AG09309 (cell line): ENCODE results near the gene FBXL4.
A peak's percentile ranks its signal among the peaks of the same experiment; 100 is the strongest.

Source experiments
- DNase-seq: peaks from one replicate; pipeline ENCODE4 v3.0.0-alpha.2; 2010; ENCODE audit warnings: low read depth
- H3K4me3 ChIP-seq: 2 replicates; pipeline ENCODE4 v1.5.1; 2011; ENCODE audit warnings: mild to moderate bottlenecking, low read depth, low read length, moderate library complexity; ENCODE audit not compliant: control insufficient read depth
- CTCF ChIP-seq: IDR thresholded peaks from 2 replicates; pipeline ENCODE4 v1.5.1; 2011; ENCODE audit warnings: mild to moderate bottlenecking, low read depth, low read length, inconsistent platforms; ENCODE audit not compliant: insufficient read depth, control insufficient read depth; ENCODE audit errors: missing control alignments

Gene FBXL4

GRCh38 chr6:98838032-98838431, 109.7 kb downstream of the FBXL4 start:
- DNase-seq: no peak

DNA sequence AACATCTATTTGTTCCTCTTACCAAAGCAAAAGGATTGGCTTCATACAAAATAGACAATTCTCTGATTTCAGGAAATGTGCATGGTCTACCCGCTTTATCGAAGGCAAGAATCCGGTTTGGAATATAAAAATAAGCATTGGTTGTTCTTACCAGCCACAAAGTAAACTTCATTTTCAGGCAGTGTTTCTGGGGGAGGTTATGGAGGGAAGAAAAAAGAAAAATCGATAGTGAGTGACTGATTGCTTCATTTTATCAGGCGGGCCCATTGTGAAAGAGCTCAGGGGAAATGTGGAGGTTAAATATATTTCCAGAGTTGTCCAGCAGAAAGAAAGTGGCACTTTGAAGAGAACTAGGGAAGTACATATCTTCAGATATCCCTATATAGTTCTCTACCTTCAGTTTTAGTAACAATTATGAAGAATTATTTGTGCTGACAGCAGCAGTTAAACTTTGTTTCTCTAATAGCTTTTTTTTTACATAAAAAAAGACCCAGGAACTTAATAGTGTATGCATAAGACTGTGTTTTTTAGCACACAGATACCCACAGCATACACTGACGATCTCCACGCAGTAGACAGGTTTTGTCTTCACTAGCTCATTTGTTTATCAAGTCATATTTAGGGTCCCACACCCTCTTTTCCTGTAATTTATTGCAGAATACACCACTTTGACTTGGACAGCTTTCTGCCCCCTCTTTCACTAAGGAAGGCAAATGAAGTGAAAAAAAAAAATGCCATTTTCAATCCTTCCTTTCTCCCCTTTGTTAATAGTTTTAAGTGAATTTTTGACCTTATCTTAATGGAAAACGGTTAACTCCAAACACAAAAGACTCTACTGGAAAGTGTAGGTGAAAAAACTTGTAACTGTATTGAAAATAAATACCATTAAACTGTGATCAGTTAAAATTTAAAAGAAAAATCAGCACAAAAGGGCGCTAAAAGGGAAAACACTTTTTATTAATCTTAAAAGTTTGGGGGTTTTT, 110.5 kb downstream of the FBXL4 start:
- no peak for TF ChIP-seq CTCF
- no peak overlapping the region for H3K4me3 ChIP-seq
- DNase-seq: no peak

More at GRCh38 chr6:98838032-98838431, 109.7 kb downstream of the FBXL4 start:
- no peak for TF ChIP-seq CTCF
- no peak overlapping the region for H3K4me3 ChIP-seq

- H3K4me3 ChIP-seq: no peak overlapping the region
- TF ChIP-seq CTCF: no peak
- DNase-seq: no peak
Measured at GRCh38 chr6:98836025-98836961, 111.5 kb downstream of the FBXL4 start.

- no peak overlapping the region for H3K4me3 ChIP-seq
- TF ChIP-seq CTCF: no peak
- no peak for DNase-seq
Measured at GRCh38 chr6:98835149-98836024, 112.4 kb downstream of the FBXL4 start.

GRCh38 chr6:98834060-98835031, 113.4 kb downstream of the FBXL4 start, which contains the start of gene POU3F2:
Gene POU3F2 (plus strand): TSS chr6:98834574. CDS start chr6:98834874, 300 bp downstream.
- TF ChIP-seq CTCF: no peak
- peak within 1 kb of the TSS; percentile 60 for H3K4me3 ChIP-seq
- no peak for DNase-seq
